Neutrophil (primary cell): ENCODE measurements around the gene CHAF1B.

Experiments
- H3K27ac ChIP-seq: fragments of 200-600 bp; sonication (generic); 2 replicates; pipeline ENCODE4 v1.5.1; 2016; ENCODE audit warnings: mild to moderate bottlenecking, moderate library complexity
- H3K27me3 ChIP-seq: fragments of 200-600 bp; sonication (generic); 2 replicates; pipeline ENCODE4 v1.6.0; 2016; ENCODE audit warnings: mild to moderate bottlenecking
- H3K36me3 ChIP-seq: fragments of 200-600 bp; sonication (generic); 2 replicates; pipeline ENCODE4 v1.5.1; 2017
- H3K4me1 ChIP-seq, 2 experiments: fragments of 200-600 bp in 1 of 2; sonication (generic) in 1 of 2; 1 replicate in 1 of 2; 2 replicates in 1 of 2; pipeline versions ENCODE4 v1.5.1 to v1.6.1; 2013 to 2016; ENCODE audit warnings: low read depth in 1 of 2, low read length in 1 of 2, mild to moderate bottlenecking in 1 of 2, moderate library complexity in 1 of 2; ENCODE audit not compliant: control insufficient read depth in 1 of 2, insufficient read depth in 1 of 2
- H3K4me3 ChIP-seq, 2 experiments: fragments of 200-600 bp in 1 of 2; sonication (generic) in 1 of 2; 1 replicate in 1 of 2; 2 replicates in 1 of 2; pipeline ENCODE4 v1.5.1; 2013 to 2016; ENCODE audit warnings: low read depth in 1 of 2, low read length in 1 of 2, mild to moderate bottlenecking in 1 of 2, moderate library complexity in 1 of 2
- H3K9me3 ChIP-seq: fragments of 200-600 bp; sonication (generic); 2 replicates; pipeline ENCODE4 v1.5.1; 2016
- TF ChIP-seq, protein P1 (sequence below): fragments of 200-600 bp; sonication (generic); IDR thresholded peaks from 2 replicates; pipeline ENCODE4 v1.5.1; 2016; ENCODE audit warnings: antibody characterized with exemption

Gene CHAF1B

DNA sequence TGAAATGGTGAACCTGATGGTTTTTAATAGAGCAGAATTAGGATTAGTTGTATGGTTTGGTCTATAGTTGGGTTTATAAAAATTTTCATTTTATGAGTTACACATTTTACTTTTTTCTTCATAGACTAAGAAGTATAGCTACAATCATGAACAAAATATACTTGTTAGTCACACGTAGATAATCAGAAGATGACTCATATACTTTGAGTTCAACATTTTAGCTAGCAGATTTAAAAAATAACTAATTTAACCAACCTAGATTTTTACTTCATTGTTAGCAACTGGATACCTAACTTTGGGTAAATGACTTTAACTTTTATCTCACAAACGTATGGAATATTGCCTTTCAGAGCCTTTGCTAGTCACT is 37.2 kb upstream of the CHAF1B start:
- Histone ChIP-seq H3K27ac (no peak overlapping the region), H3K9me3 (no peaks in the 10 kb centered on the region), H3K4me1 (no peaks in the 10 kb centered on the region), H3K4me3 (no peak overlapping the region), H3K27me3 (no peaks in the 10 kb centered on the region), H3K36me3 (peaks cover 99% of the 10 kb centered on the region)
- TF ChIP-seq, protein P1, sequence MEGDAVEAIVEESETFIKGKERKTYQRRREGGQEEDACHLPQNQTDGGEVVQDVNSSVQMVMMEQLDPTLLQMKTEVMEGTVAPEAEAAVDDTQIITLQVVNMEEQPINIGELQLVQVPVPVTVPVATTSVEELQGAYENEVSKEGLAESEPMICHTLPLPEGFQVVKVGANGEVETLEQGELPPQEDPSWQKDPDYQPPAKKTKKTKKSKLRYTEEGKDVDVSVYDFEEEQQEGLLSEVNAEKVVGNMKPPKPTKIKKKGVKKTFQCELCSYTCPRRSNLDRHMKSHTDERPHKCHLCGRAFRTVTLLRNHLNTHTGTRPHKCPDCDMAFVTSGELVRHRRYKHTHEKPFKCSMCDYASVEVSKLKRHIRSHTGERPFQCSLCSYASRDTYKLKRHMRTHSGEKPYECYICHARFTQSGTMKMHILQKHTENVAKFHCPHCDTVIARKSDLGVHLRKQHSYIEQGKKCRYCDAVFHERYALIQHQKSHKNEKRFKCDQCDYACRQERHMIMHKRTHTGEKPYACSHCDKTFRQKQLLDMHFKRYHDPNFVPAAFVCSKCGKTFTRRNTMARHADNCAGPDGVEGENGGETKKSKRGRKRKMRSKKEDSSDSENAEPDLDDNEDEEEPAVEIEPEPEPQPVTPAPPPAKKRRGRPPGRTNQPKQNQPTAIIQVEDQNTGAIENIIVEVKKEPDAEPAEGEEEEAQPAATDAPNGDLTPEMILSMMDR: no peak

- H3K4me3 ChIP-seq: no peak overlapping the region
- no peaks in the 10 kb centered on the region for H3K27me3 ChIP-seq
- H3K4me1 ChIP-seq: no peaks in the 10 kb centered on the region
- TF ChIP-seq, protein P1: no peak
- H3K9me3 ChIP-seq: no peaks in the 10 kb centered on the region
- H3K36me3 ChIP-seq: peaks cover 88% of the 10 kb centered on the region
- H3K27ac ChIP-seq: no peak overlapping the region
These were observed 35.9 kb upstream of the CHAF1B start for GRCh38 chr21:36349315-36349714.

DNA sequence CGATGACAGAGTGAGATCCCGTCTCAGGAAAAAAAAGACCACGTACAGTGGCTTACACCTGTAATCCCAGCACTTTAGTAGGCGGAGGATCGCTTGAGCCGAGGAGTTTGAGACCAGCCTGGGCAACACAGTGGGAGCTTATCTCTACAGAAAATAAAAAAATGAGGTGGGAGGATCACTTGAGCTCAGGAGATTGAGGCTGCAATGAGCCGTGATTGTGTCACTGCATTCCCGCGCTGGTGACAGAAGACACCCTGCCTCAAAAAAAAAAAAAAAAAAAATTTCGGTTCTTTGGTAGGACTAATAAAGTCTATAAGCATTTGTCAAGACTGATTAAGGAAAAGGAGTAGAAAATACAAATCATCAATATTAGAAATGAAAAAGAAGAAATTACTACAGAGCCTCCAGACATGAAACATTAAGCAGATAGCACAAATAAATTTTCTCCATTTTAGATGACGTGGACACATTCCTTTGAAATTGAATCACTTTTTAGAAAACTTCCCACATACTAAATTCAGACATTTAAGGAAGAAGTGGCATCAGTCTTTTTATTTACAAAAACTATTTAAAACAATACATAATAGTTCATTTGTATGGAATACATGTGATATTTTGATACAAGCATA is 34.8 kb upstream of the CHAF1B start:
- H3K36me3 ChIP-seq: peaks cover 88% of the 10 kb centered on the region
- TF ChIP-seq, protein P1: no peak
- no peaks in the 10 kb centered on the region for H3K27me3 ChIP-seq
- no peaks in the 10 kb centered on the region for H3K9me3 ChIP-seq
- H3K4me3 ChIP-seq: no peak overlapping the region
- no peak overlapping the region for H3K27ac ChIP-seq
- no peaks in the 10 kb centered on the region for H3K4me1 ChIP-seq

DNA sequence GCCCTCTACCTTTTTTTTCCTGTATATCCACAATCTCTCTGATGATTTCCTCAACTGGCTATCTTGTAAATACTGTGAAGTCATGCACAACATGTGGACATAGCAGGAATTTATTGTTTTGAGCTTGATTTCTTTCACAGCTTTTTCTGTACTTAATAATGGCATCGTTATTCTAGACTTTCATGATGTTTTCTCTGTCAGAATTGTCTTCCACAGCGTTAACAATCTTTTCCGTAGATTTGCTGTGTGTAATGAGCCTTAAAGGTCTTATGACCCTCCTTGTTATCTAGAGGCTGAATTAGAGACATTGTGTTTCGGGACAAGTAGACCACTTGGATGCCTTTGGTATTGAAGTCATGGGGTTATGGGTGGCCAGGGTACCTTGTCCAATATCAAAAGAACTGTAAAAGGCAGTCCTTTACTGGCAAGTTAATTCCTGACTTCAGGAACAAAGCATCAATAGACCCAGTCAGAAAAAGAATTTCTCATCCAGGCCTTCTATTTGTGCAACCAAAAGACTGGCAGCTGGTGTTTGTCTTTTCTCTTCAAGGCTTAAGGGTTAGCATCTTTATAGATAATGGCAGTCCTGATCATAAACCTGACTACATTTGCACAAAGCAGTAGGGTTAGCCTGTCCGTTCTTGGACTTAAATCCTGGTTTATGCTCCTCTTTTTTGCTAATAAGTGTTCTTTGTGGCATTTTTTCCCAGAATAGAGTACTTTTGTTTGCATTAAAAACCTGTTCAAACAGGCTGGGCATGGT is 30.1 kb upstream of the CHAF1B start:
- H3K4me3 ChIP-seq: no peak overlapping the region
- peaks cover 89% of the 10 kb centered on the region for H3K36me3 ChIP-seq
- TF ChIP-seq, protein P1: no peak
- no peaks in the 10 kb centered on the region for H3K27me3 ChIP-seq
- no peaks in the 10 kb centered on the region for H3K9me3 ChIP-seq
- H3K27ac ChIP-seq: no peak overlapping the region
- no peaks in the 10 kb centered on the region for H3K4me1 ChIP-seq

DNA sequence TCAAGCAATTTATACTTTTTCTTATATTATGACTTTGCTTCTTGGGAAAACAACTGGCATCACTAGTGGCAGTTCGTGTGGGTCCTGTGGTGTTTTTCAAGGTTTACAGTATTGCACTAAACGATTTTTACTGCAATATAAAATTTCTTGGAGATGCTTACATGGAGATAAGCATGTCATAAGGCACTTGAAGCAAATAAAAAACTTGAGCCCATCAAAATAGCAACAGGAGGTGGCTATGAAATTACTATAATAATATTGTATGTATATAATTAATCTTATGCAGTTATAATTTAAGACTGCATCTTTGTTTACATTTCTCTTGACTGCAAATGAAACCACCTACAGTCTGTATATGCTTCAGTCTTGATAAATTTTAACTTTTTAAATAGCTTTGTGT is 29.3 kb upstream of the CHAF1B start:
- TF ChIP-seq, protein P1: no peak
- no peaks in the 10 kb centered on the region for H3K9me3 ChIP-seq
- H3K4me3 ChIP-seq: no peak overlapping the region
- H3K27ac ChIP-seq: no peak overlapping the region
- no peaks in the 10 kb centered on the region for H3K27me3 ChIP-seq
- peaks cover 89% of the 10 kb centered on the region for H3K36me3 ChIP-seq
- H3K4me1 ChIP-seq: no peaks in the 10 kb centered on the region
